HepG2 (cell line): ENCODE data around the gene SIN3A. TPM values are rescaled to one million over a fixed set of nuclear protein-coding genes. Genes with fewer than 3 reads are reported as not detected.

ENCODE experiments used
- KIAA2018 ChIP-seq: sonication (generic); formaldehyde crosslinking; IDR thresholded peaks from 2 replicates; pipeline ENCODE4 v1.5.0; 2020; ENCODE audit warnings: mild to moderate bottlenecking, missing genetic modification reagents, borderline replicate concordance
- MAFF ChIP-seq: IDR thresholded peaks from 2 replicates; pipeline ENCODE4 v1.6.1; 2011; ENCODE audit warnings: low read depth, low read length, improper control_type of control experiment
- SNAI1 ChIP-seq: sonication (generic); formaldehyde crosslinking; IDR thresholded peaks from 2 replicates; pipeline ENCODE4 v1.5.0; 2020; ENCODE audit warnings: mild to moderate bottlenecking, missing genetic modification reagents, borderline replicate concordance
- ZNF225 ChIP-seq: sonication (generic); formaldehyde crosslinking; IDR thresholded peaks from 2 replicates; pipeline ENCODE4 v1.4.0; 2020; ENCODE audit warnings: mild to moderate bottlenecking, missing genetic modification reagents
- ZSCAN29 ChIP-seq: sonication (generic); formaldehyde crosslinking; conservative IDR thresholded peaks from 2 replicates; pipeline ENCODE4 v1.4.0; 2020; ENCODE audit warnings: mild to moderate bottlenecking, missing genetic modification reagents
- polyA plus RNA-seq, 8 experiments: library from polyadenylated mRNA; depleted of rRNA in 3 of 8; stranded (reverse) in 7 of 8; unstranded in 1 of 8; fragments of >200 nt; fragmentation: Illumina TruSeq in 4 of 8; extraction: Trizol in 4 of 8; gene quantifications; 2 replicates each; pipeline versions ENCODE4 v1.2.1 to v1.2.3, GENCODE V29; 2011 to 2016; ENCODE audit warnings: low read depth in 4 of 8, missing spikeins in 1 of 8, mixed read lengths in 1 of 8; ENCODE audit not compliant: insufficient read depth in 1 of 8
- total RNA-seq, 5 experiments: library from RNA; depleted of rRNA; stranded (reverse); fragments of >200 nt; fragmentation: Illumina TruSeq; extraction: Trizol; gene quantifications; 2 replicates each; pipeline ENCODE4 v1.2.3, GENCODE V29; 2016; ENCODE audit warnings: low read depth in 1 of 5
- TF ChIP-seq, protein P1 (sequence below), 2 experiments: sonication (generic) in 1 of 2; formaldehyde crosslinking in 1 of 2; IDR thresholded peaks; 2 replicates each; pipeline versions ENCODE4 v1.4.0 to v1.6.1; 2018 to 2020; ENCODE audit warnings: missing genetic modification reagents in 2 of 2, borderline replicate concordance in 1 of 2, low read depth in 1 of 2, mild to moderate bottlenecking in 1 of 2, missing biosample characterization in 1 of 2
- TF ChIP-seq, protein P2 (sequence below): sonication (generic); formaldehyde crosslinking; IDR thresholded peaks from 2 replicates; pipeline ENCODE4 v1.5.0; 2020; ENCODE audit warnings: missing genetic modification reagents

The SIN3A gene
- total and polyA plus RNA-seq, 2 of the 13 experiments (the other 11 are each of a cell fraction or from before 2014, with no cell fraction given), result 16.1 to 28.1 TPM

DNA sequence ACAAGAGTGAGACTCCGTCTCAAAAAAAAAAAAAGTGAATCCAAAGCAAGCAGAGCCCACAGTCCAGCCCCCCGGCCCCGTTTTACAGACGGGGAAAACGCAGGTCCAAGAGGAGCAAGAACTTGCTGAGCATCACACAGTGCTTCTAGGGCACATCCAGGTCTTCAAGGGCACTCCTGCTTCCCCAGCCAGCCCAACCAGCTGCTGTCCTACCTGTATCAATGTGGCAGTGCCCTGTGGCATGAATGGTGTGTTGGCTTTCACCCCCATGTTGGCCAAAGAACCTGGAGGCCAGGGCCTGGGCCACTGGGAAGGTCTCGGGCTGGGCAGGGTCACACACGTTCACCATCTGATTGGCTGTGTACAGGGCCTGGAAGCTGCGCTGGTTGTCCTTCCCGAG, 87.7 kb downstream of the SIN3A start (continued):
- no peak for TF ChIP-seq KIAA2018 (CRISPR knock-in tag)
- TF ChIP-seq ZNF225, result no peak
- no peak for TF ChIP-seq ZSCAN29
- TF ChIP-seq, protein P1, sequence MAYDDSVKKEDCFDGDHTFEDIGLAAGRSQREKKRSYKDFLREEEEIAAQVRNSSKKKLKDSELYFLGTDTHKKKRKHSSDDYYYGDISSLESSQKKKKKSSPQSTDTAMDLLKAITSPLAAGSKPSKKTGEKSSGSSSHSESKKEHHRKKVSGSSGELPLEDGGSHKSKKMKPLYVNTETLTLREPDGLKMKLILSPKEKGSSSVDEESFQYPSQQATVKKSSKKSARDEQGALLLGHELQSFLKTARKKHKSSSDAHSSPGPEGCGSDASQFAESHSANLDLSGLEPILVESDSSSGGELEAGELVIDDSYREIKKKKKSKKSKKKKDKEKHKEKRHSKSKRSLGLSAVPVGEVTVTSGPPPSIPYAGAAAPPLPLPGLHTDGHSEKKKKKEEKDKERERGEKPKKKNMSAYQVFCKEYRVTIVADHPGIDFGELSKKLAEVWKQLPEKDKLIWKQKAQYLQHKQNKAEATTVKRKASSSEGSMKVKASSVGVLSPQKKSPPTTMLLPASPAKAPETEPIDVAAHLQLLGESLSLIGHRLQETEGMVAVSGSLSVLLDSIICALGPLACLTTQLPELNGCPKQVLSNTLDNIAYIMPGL (CRISPR knock-in tag; IDR thresholded peaks at IDR 0.05; ENCODE audit: borderline replicate concordance in 1 of 2, low read depth in 1 of 2), result no peak
- no peak for TF ChIP-seq MAFF
- TF ChIP-seq, protein P2, sequence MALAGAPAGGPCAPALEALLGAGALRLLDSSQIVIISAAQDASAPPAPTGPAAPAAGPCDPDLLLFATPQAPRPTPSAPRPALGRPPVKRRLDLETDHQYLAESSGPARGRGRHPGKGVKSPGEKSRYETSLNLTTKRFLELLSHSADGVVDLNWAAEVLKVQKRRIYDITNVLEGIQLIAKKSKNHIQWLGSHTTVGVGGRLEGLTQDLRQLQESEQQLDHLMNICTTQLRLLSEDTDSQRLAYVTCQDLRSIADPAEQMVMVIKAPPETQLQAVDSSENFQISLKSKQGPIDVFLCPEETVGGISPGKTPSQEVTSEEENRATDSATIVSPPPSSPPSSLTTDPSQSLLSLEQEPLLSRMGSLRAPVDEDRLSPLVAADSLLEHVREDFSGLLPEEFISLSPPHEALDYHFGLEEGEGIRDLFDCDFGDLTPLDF (CRISPR knock-in tag), result no peak
- no peak for TF ChIP-seq SNAI1 (CRISPR knock-in tag)
